GM23338 (cell line): Measurements from ENCODE around the gene MVB12B. TPM values are rescaled to one million over a fixed set of nuclear protein-coding genes. Genes with fewer than 3 reads are reported as not detected.

Experiments
- ATAC-seq: fragments of 200-7000 bp; cut with Tn5 transposase; 3 replicates; pipeline ENCODE4 v1.9.1; 2020
- DNase-seq: peaks from one replicate; pipeline ENCODE4 v3.0.0-alpha.2; 2015; ENCODE audit warnings: low spot score
- H2AFZ ChIP-seq: fragments of 200-600 bp; sonication (generic); 2 replicates; pipeline ENCODE4 v1.8.0; 2016; ENCODE audit warnings: antibody characterized with exemption, mild to moderate bottlenecking, moderate library complexity
- H3F3A ChIP-seq: fragments of 200-600 bp; sonication (generic); replicated peaks from 2 replicates; pipeline ENCODE4 v1.8.0; 2017; ENCODE audit warnings: antibody characterized with exemption, mixed run types, low read depth
- H3K27ac ChIP-seq: fragments of 200-600 bp; sonication (generic); 2 replicates; pipeline ENCODE4 v1.6.1; 2016; ENCODE audit warnings: low read depth
- H3K27me3 ChIP-seq: fragments of 200-600 bp; sonication (generic); 2 replicates; pipeline ENCODE4 v1.8.0; 2016; ENCODE audit warnings: mild to moderate bottlenecking, mixed run types, moderate library complexity; ENCODE audit not compliant: insufficient read depth
- H3K36me3 ChIP-seq: fragments of 200-600 bp; sonication (generic); 2 replicates; pipeline ENCODE4 v1.8.0; 2016; ENCODE audit warnings: mild to moderate bottlenecking; ENCODE audit not compliant: insufficient read depth
- H3K4me1 ChIP-seq: fragments of 200-600 bp; sonication (generic); 2 replicates; pipeline ENCODE4 v1.8.0; 2016; ENCODE audit warnings: mild to moderate bottlenecking, moderate library complexity; ENCODE audit not compliant: insufficient read depth
- H3K4me2 ChIP-seq: fragments of 200-600 bp; sonication (generic); 2 replicates; pipeline ENCODE4 v1.7.1; 2017; ENCODE audit warnings: mixed run types
- H3K4me3 ChIP-seq: fragments of 200-600 bp; sonication (generic); 2 replicates; pipeline ENCODE4 v1.6.1; 2016; ENCODE audit warnings: mixed run types
- H3K79me2 ChIP-seq: fragments of 200-600 bp; sonication (generic); replicated peaks from 2 replicates; pipeline ENCODE4 v1.8.0; 2017; ENCODE audit warnings: mild to moderate bottlenecking; ENCODE audit not compliant: insufficient read depth
- H3K9me2 ChIP-seq: fragments of 200-600 bp; sonication (generic); 2 replicates; pipeline ENCODE4 v1.8.0; 2017; ENCODE audit not compliant: insufficient read depth
- H4K20me1 ChIP-seq: fragments of 200-600 bp; sonication (generic); replicated peaks from 2 replicates; pipeline ENCODE4 v1.8.0; 2017; ENCODE audit warnings: mild to moderate bottlenecking; ENCODE audit not compliant: insufficient read depth
- H3K27ac Mint-ChIP-seq: 2 replicates; pipeline ENCODE4 v1.8.0; 2020; ENCODE audit warnings: inconsistent platforms, mild to moderate bottlenecking, moderate library complexity, mixed read lengths
- H3K27me3 Mint-ChIP-seq: 3 replicates; pipeline ENCODE4 v1.8.0; 2022; ENCODE audit warnings: low read depth, mild to moderate bottlenecking, moderate library complexity, mixed read lengths, inconsistent platforms; ENCODE audit not compliant: insufficient read depth, poor library complexity
- H3K36me3 Mint-ChIP-seq: 3 replicates; pipeline ENCODE4 v1.8.0; 2021; ENCODE audit warnings: low read depth, mild to moderate bottlenecking, inconsistent platforms, moderate library complexity, mixed read lengths
- H3K4me1 Mint-ChIP-seq: 3 replicates; pipeline ENCODE4 v1.8.0; 2020; ENCODE audit warnings: mild to moderate bottlenecking, inconsistent platforms, mixed read lengths
- H3K4me3 Mint-ChIP-seq: 3 replicates; pipeline ENCODE4 v1.8.0; 2021; ENCODE audit warnings: moderate library complexity, mild to moderate bottlenecking, inconsistent platforms, mixed read lengths
- H3K9me3 Mint-ChIP-seq: 3 replicates; pipeline ENCODE4 v1.8.0; 2020; ENCODE audit warnings: moderate library complexity, mild to moderate bottlenecking, inconsistent platforms, mixed read lengths
- CREB1 ChIP-seq: fragments of 250-450 bp; sonication (Bioruptor Pico); IDR thresholded peaks from 2 replicates; pipeline ENCODE4 v1.5.0; 2020; ENCODE audit warnings: low read depth, mild to moderate bottlenecking, moderate library complexity
- ETS1 ChIP-seq: IDR thresholded peaks from 2 replicates; pipeline ENCODE4 v1.6.1; 2016; ENCODE audit warnings: antibody characterized with exemption
- EZH2 ChIP-seq: fragments of 200-600 bp; sonication (generic); IDR thresholded peaks from one replicate; pipeline ENCODE4 v1.8.0; 2017; ENCODE audit warnings: antibody characterized with exemption, mild to moderate bottlenecking, low read depth; ENCODE audit not compliant: unreplicated experiment
- EZH2phosphoT487 ChIP-seq: fragments of 200-600 bp; sonication (generic); IDR thresholded peaks from one replicate; pipeline ENCODE4 v1.8.1; 2018; ENCODE audit warnings: antibody characterized with exemption; ENCODE audit not compliant: unreplicated experiment
- NANOG ChIP-seq: IDR thresholded peaks from 2 replicates; pipeline ENCODE4 v1.6.1; 2016; ENCODE audit warnings: antibody characterized with exemption, borderline replicate concordance
- POLR2AphosphoS5 ChIP-seq: IDR thresholded peaks from 2 replicates; pipeline ENCODE4 v1.6.1; 2016; ENCODE audit warnings: antibody characterized with exemption, low read depth
- REST ChIP-seq: IDR thresholded peaks from one replicate; pipeline ENCODE4 v1.6.1; 2018; ENCODE audit warnings: antibody characterized with exemption; ENCODE audit not compliant: unreplicated experiment
- STAT1 ChIP-seq: IDR thresholded peaks from one replicate; pipeline ENCODE4 v1.6.1; 2016; ENCODE audit warnings: antibody characterized with exemption; ENCODE audit not compliant: unreplicated experiment
- ZNF331 ChIP-seq: fragments of 250-450 bp; sonication (Bioruptor Pico); IDR thresholded peaks from 2 replicates; pipeline ENCODE4 v1.5.0; 2020; ENCODE audit warnings: low read depth, mild to moderate bottlenecking, moderate library complexity
- ZNF462 ChIP-seq: fragments of 250-450 bp; sonication (Bioruptor Pico); IDR thresholded peaks from 2 replicates; pipeline ENCODE4 v1.5.0; 2020; ENCODE audit warnings: mild to moderate bottlenecking, moderate library complexity
- polyA plus RNA-seq: library from polyadenylated mRNA; unstranded; fragments of >200 nt; fragmentation: Nextera tagmentation; extraction: Ambion mirVana; gene quantifications from 2 replicates; pipeline ENCODE4 v1.2.1, GENCODE V29; 2016
- total RNA-seq: library from RNA; depleted of rRNA; stranded (reverse); fragments of >200 nt; shearing (Covaris generic); gene quantifications from 2 replicates; pipeline ENCODE4 v1.2.3, GENCODE V29; 2014
- TF ChIP-seq, protein P1 (sequence below), 2 experiments: fragments of 200-600 bp in 1 of 2; sonication (generic) in 1 of 2; conservative IDR thresholded peaks; 2 replicates each; pipeline versions ENCODE4 v1.5.1 to v1.6.1; 2016 to 2017; ENCODE audit warnings: antibody characterized with exemption in 2 of 2, low read depth in 2 of 2, mild to moderate bottlenecking in 2 of 2, moderate library complexity in 1 of 2

MVB12B gene
- total and polyA plus RNA-seq, 2 experiments from 2014 or later: 1.9 to 6.6 TPM

- TF ChIP-seq ZNF462 (no peak), NANOG (no peak), POLR2AphosphoS5 (no peak), REST (no peak), CREB1 (CRISPR knock-in tag) (no peak)
Measured at GRCh38 chr9:126491949-126492348, 165.3 kb downstream of the MVB12B start (continued).

DNA sequence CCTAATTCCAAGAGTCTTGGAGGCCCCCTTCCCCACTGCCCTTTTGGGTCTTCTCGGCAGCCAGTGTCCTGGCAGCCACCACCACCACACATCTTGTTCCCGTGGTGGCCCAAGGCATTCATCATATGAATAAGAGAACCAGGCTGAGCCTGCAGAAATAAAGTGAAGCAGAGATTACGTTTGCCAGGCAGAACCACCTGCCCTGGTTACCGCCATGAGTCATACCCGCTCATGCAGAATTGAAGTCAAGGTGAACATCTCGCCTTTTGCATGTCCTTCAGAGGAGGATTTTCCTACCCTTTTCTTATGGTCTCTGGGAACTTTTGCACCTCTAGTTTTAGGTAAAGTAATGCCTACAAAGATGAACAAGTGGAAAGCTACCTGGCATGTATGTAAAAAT is 167.6 kb downstream of the MVB12B start:
- H3K27me3 Mint-ChIP-seq: peaks cover 6% of the 10 kb centered on the region
- Histone ChIP-seq H3K36me3 (no peaks in the 10 kb centered on the region), H3K4me2 (no peak overlapping the region), H3K4me1 (peaks cover 9% of the 10 kb centered on the region), H3K79me2 (no peaks in the 10 kb centered on the region), H3K27me3 (peaks cover under 1% of the 10 kb centered on the region; the same call in 1 of the 2 replicates), H3K9me2 (no peaks in the 10 kb centered on the region), H3F3A (0 out of 2 replicates have a peak, but pooled peaks cover 4% of the 10 kb centered on the region), H3K27ac (no peak overlapping the region), H3K4me3 (no peak overlapping the region), H4K20me1 (no peaks in the 10 kb centered on the region), H2AFZ (no peak overlapping the region)
- peaks cover 16% of the 10 kb centered on the region for H3K4me1 Mint-ChIP-seq
- no peaks in the 10 kb centered on the region for H3K9me3 Mint-ChIP-seq
- DNase-seq (no peak), ATAC-seq (no peak)
- H3K36me3 Mint-ChIP-seq: no peaks in the 10 kb centered on the region
- H3K27ac Mint-ChIP-seq: no peak overlapping the region
- no peak overlapping the region for H3K4me3 Mint-ChIP-seq
- TF ChIP-seq, protein P1, sequence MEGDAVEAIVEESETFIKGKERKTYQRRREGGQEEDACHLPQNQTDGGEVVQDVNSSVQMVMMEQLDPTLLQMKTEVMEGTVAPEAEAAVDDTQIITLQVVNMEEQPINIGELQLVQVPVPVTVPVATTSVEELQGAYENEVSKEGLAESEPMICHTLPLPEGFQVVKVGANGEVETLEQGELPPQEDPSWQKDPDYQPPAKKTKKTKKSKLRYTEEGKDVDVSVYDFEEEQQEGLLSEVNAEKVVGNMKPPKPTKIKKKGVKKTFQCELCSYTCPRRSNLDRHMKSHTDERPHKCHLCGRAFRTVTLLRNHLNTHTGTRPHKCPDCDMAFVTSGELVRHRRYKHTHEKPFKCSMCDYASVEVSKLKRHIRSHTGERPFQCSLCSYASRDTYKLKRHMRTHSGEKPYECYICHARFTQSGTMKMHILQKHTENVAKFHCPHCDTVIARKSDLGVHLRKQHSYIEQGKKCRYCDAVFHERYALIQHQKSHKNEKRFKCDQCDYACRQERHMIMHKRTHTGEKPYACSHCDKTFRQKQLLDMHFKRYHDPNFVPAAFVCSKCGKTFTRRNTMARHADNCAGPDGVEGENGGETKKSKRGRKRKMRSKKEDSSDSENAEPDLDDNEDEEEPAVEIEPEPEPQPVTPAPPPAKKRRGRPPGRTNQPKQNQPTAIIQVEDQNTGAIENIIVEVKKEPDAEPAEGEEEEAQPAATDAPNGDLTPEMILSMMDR (conservative IDR thresholded peaks at IDR 0.05; ENCODE audit: low read depth in 2 of 2): no peak
- no peak for TF ChIP-seq ETS1
- TF ChIP-seq NANOG: no peak
- no peak for TF ChIP-seq EZH2
- no peak for TF ChIP-seq EZH2phosphoT487
- TF ChIP-seq ZNF331 (CRISPR knock-in tag): no peak
- TF ChIP-seq STAT1: no peak
